Measurements from ENCODE around the gene FUT6. TPM values are rescaled to one million over a fixed set of nuclear protein-coding genes. Genes with fewer than 3 reads are reported as not detected.
"Not testable (repeated sequence)": the region's sequence is repeated elsewhere in the genome, so short reads cannot be mapped to it uniquely, and the experiment has no call there.

Gene FUT6
- total RNA-seq, 1 donor from 2014 or later: not detected

DNA sequence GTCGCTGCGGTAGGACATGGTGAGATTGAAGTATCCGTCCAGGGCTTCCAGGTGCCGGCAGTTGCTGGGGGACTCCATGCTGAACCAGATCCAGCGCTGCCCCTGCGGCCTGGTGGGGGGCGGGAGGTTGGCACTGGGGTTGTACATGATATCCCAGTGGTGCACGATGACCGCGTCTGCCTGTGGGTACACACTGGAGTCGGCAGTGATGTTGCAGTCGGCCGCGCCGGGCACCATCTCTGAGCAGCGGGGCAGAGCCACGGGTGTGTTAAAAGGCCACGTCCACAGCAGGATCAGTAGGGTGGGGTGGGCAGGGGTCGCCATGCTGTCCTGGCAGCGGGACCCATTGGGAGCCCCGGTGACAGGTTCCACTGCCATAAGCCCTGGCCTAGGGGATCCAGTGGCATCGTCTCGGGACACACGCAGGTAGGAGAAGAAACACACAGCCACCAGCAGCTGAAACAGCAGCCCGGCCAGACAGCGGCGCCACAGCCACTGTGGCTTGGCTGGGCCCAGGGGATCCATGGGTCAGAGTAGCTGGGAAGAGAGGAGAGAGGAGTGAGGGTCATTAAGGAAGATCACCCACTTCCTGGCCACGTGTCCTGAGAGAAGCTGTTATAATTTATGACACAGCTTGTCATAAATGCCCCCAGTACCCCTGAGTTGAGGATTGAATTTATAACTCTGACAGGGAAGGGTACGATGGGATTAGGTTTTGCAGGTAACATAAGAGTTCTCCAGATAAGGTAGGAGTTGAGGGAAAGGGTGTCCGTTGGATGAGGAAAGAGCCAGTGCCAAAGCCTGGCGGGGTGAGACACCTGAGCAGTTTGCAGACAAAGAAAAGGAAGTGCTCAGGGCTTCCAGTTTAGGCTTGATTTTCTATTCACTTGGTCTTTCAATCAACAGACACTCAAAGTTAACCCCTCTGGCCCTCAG lies 28.0 kb upstream of the FUT6 start:
- Mint-ChIP-seq H3K4me1 (no peaks in the 10 kb centered on the region), H3K4me3 (no peak overlapping the region), H3K27me3 (no peaks in the 10 kb centered on the region), H3K27ac (no peak overlapping the region), H3K9me3 (no peaks in the 10 kb centered on the region), H3K36me3 (ENCODE audit: low read depth) (no peaks in the 10 kb centered on the region)
- DNase-seq: no peak
- intact Hi-C loops (cut with micrococcal nuclease): no loop called here

DNA sequence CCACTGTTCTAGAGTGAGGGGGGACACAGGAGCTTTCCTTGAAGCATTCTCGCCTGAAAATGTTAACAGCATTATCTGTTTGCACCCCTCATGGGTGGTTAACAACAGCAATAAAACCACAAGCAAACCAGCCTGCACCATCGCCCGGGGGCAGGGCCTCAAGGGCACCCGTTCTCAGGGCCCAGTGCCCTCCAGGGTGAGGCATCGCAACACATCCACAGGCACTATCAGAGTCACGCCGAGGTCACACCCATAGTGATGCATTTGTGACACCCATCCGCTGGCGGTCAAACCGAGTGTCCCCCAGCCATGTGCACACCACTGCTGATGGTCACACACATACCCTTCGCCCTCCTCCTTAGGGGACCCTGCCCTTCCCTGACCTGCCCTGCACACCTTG lies 26.3 kb upstream of the FUT6 start:
- Mint-ChIP-seq H3K36me3 (ENCODE audit: low read depth) (no peaks in the 10 kb centered on the region), H3K9me3 (no peaks in the 10 kb centered on the region), H3K27ac (no peak overlapping the region), H3K4me1 (no peaks in the 10 kb centered on the region), H3K27me3 (no peaks in the 10 kb centered on the region), H3K4me3 (no peak overlapping the region)
- intact Hi-C loops (cut with micrococcal nuclease): no loop called here
- no peak for DNase-seq

DNA sequence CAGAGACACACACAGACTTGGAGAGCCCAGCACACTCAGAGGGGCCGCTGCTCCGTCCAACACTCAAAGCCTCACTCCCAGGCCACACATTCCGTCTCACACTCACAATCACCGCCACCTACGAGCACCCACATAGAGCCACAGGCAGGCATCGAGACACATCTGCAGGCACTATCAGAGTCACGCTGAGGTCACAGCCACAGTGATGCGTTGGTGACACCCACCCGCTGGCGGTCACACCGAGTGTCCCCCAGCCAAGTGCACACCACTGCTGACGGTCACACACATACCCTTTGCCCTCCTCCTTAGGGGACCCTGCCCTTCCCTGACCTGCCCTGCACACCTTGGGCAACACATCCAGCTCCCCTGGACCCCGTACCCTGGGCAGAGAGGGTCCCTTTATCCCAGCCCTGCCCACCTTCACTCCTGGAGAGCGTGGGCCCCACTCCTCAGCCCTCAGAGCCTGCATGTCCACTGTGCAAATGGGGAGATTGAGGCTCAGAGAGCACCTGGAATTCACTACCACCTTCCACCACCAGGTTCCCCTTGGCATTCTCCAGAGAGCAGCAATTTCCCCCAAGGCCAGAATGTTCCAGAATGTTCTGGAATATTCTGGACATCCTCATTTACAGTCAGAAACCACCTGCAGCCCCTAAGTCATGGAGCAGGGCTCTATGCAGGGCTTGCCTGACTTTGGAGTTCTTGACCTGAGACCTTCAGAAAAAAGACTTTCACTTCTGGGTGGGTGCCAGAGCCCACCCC lies 25.4 kb upstream of the FUT6 start:
- Mint-ChIP-seq H3K9me3 (no peaks in the 10 kb centered on the region), H3K36me3 (ENCODE audit: low read depth) (no peaks in the 10 kb centered on the region), H3K27ac (peak overlapping the region; percentile 24), H3K27me3 (no peaks in the 10 kb centered on the region), H3K4me3 (no peak overlapping the region), H3K4me1 (no peaks in the 10 kb centered on the region)
- no peak for DNase-seq
- intact Hi-C loops (cut with micrococcal nuclease): no loop called here

DNA sequence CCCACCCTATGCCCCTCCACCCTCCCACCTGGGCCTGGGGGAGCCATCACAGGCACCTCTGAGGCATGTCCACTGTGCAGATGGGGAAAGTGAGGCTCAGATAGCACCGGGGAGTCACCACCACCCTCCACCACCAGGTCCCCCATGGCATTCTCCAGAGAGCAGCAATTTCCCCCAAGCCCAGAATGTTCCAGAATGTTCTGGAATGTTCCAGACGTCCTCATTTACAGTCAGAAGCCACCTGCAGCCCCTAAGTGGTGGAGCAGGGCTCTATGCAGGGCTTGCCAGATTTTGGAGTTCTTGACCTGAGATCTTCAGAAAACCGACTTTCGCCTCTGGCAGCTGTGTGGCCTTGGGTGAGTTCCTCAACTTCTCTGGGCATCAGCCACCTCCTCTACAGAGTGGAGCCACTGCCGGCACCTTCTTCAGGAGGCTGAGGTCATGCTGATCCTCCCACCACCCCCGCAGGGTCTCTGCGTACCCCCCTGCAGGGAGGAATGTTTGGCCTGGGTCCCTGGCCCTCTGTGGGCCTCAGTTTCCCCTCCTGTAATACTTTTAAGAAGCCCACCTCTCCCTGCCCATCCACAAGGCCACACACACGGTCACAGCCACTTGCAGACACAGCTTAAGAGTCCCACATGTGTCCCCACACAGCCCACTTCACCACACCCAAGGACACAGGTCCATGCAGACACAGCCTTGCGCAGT lies 24.7 kb upstream of the FUT6 start:
- Mint-ChIP-seq H3K9me3 (no peaks in the 10 kb centered on the region), H3K27me3 (no peaks in the 10 kb centered on the region), H3K27ac (no peak overlapping the region), H3K4me1 (no peaks in the 10 kb centered on the region), H3K4me3 (no peak overlapping the region), H3K36me3 (ENCODE audit: low read depth) (no peaks in the 10 kb centered on the region)
- no peak for DNase-seq
- intact Hi-C loops (cut with micrococcal nuclease): no loop called here

DNA sequence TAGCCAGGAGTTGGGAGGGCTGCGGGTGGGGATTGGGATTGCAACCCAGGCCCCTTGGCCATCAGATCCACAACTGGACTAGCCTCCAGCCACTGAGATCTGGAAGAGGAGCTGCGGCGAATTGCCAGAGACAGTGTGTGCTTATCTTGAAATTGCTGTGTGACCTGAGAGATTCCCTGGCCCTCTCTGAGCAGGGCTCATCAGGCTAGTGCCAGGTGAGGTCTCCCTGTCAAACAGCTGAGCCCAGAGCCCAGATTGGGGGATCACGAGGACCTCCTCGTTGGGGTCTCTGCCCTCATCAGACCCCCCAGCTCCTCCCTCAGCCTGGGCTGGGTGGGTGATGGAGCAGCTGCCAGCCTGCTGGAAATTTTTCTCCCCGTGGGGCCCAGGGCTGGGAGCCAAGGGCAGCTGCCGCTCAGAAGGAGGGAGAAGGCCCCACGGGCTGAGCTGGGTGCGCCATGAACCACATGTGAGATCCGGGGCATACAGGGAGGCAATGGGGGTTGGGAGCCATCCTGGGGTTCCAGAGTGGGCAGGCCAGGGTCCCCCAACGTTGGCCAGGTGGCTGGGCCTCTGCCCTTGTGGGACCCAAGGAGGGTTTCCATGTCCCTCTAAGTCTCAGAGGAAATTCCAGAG lies 23.6 kb upstream of the FUT6 start:
- Mint-ChIP-seq H3K4me3 (no peak overlapping the region), H3K9me3 (no peaks in the 10 kb centered on the region), H3K36me3 (ENCODE audit: low read depth) (no peaks in the 10 kb centered on the region), H3K27me3 (no peaks in the 10 kb centered on the region), H3K27ac (no peak overlapping the region), H3K4me1 (no peaks in the 10 kb centered on the region)
- DNase-seq: no peak
- intact Hi-C loops (cut with micrococcal nuclease): no loop called here

DNA sequence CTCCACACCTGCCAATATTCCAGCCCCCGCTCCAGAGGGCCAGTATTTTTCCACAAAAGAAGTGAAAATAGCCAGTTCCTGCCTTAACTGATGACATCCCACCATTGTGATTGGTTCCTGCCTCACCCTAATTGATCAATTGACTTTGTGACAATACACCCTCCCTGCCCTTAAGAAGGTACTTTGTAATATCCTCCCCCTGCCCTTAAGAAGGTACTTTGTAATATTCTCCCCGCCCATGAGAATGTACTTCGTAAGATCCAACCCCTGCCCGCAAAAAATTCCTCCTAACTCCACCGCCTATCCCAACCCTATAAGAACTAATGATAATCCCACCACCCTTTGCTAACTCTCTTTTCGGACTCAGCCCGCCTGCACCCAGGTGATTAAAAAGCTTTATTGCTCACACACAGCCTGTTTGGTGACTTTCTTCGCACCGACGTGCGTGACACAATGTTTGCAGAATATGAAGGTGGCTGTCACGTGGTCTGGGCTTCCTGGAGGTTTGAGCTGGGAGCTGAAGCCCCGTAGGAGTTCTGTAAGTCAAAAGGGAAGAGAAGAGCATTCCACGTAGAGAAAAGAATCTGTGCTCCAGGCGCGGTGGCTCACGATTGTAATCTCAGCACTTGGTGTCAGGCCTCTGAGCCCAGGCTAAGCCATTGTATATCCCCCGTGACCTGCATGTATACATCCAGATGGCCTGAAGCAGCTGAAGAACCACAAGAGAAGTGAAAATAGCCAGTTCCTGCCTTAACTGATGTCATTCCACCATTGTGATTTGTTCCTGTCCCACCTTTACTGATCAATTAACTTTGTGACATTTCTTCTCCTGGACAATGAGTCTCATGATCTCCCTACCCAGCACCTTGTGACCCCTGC lies 17.9 kb upstream of the FUT6 start:
- intact Hi-C loops (cut with micrococcal nuclease): no loop called here
- no peak overlapping the region for H3K4me3 Mint-ChIP-seq

DNA sequence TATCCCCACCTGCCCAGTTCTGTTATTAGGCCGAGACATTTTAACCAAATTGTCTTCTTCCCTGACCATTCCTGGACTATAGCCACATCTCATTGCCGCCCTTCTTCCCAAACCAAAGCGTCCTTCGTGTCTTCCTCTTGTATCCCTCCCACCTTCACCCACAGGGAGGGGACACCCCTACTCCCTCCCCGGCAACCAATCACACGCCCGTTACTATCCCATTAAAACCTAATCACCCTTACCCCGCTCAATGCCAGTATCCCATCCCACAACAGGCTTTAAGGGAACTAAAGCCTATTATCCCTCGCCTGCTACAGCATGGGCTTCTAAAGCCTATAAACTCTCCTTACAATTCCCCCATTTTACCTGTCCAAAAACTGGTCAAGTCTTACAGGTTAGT lies 15.6 kb upstream of the FUT6 start:
- H3K27ac Mint-ChIP-seq; DNase-seq; H3K4me1 Mint-ChIP-seq; H3K9me3 Mint-ChIP-seq; intact Hi-C loops (cut with micrococcal nuclease); H3K4me3 Mint-ChIP-seq; H3K27me3 Mint-ChIP-seq; H3K36me3 Mint-ChIP-seq (ENCODE audit: low read depth): not testable (repeated sequence)

More for the DNA sequence above, 17.9 kb upstream of the FUT6 start:
- Mint-ChIP-seq H3K9me3 (no peaks in the 10 kb centered on the region), H3K27ac (no peak overlapping the region), H3K36me3 (ENCODE audit: low read depth) (no peaks in the 10 kb centered on the region), H3K27me3 (no peaks in the 10 kb centered on the region), H3K4me1 (no peaks in the 10 kb centered on the region)
- DNase-seq: no peak

DNA sequence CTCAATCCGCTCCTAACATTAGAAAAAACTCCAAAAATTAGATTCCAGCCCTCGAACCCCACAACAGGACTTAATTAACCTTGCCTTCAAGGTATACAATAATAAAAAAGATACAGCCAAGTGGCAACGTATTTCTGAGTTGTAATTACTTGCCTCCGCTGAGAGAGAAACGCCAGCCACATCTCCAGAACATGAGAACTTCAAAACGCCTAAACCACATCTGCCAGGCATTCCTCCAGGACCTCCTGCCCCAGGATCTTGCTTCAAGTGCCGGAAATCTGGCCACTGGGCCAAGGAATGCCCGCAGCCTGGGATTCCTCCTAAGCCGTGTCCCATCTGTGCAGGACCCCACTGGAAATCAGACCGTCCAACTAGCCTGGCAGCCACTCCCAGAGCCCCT lies 14.6 kb upstream of the FUT6 start:
- intact Hi-C loops (cut with micrococcal nuclease); DNase-seq; H3K4me1 Mint-ChIP-seq; H3K4me3 Mint-ChIP-seq; H3K36me3 Mint-ChIP-seq (ENCODE audit: low read depth); H3K9me3 Mint-ChIP-seq; H3K27me3 Mint-ChIP-seq; H3K27ac Mint-ChIP-seq: not testable (repeated sequence)

DNA sequence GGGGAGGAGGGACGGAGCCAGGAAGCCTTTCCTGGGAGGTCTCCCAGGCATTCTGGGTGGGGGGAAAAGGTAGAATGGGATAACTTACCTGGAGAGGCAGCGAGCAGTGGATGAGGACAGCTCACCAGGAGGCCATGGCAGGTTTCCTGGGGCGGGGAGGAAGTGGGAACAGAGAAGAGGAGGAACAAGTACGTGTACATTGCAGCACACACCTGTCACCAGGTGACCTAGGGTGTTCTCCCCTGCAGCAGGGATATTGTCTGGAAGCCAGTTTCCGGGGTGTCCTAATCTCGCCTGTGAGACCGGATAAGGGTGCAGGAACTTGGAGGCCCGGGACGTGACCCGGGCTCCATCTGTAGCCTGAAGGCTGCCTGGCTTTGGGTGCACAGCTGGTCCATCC lies 11.8 kb upstream of the FUT6 start, which contains the start of gene FUT3:
Gene FUT3 (minus strand): TSS at position 148 of the 400 bp plus-strand sequence.
- H3K27ac Mint-ChIP-seq: no peak within 1 kb of the TSS
- no peaks in the 10 kb centered on the region for H3K4me1 Mint-ChIP-seq
- no peak within 1 kb of the TSS for H3K4me3 Mint-ChIP-seq
- no peaks in the 10 kb centered on the region for H3K9me3 Mint-ChIP-seq
- DNase-seq: no peak
- H3K27me3 Mint-ChIP-seq: peaks cover 1% of the 10 kb centered on the region
- intact Hi-C loops (cut with micrococcal nuclease): no loop called here
- H3K36me3 Mint-ChIP-seq (ENCODE audit: low read depth): no peaks in the 10 kb centered on the region

DNA sequence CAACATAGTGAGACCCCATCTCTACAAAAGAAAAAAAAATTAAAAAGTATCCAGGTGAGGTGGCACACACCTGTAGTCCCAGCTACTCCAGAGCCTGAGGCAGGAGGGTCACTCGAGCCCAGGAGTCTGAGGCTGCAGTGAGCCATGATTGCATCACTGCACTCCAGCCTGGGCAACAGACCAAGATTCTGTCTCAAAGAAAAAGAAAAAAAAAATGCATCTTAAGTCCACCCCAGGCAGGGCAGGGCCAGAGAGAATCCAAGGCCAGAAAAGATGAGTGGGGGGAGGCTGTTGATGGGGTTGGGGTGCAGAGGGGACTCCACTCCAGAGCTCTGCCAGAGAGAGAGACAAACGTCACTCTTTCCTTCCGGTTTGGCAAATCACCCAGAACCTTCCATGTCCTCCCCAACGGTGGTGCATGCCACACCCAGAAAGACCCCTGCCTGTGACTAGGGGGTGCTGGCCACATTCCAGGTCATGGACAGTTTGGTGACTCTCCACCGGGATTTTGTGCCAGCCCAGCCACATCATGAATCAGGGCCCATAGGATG lies 11.3 kb upstream of the FUT6 start:
- Mint-ChIP-seq H3K9me3 (no peaks in the 10 kb centered on the region), H3K4me1 (no peaks in the 10 kb centered on the region), H3K27me3 (peaks cover 1% of the 10 kb centered on the region), H3K27ac (no peak overlapping the region), H3K4me3 (no peak overlapping the region), H3K36me3 (ENCODE audit: low read depth) (no peaks in the 10 kb centered on the region)
- intact Hi-C loops (cut with micrococcal nuclease): no loop called here
- DNase-seq: no peak

DNA sequence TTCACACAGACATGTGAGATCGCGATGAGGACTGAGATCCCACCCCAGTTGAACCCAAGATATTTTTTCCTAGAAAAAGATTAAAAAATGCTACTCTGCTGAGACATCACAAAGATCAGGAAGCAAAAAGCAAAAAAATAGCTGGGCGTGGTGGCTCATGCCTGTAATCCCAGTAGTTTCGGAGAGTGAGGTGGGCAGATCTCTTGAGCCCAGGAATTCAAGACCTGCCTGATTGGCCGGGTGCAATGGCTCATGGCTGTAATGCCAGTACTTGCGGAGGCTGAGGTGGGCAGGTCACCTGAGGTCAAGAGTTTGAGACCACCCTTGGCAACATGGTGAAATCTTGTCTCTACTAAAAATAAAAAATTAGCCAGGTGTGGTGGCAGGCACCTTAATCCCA lies 10.7 kb upstream of the FUT6 start:
- H3K4me1 Mint-ChIP-seq: no peaks in the 10 kb centered on the region
- H3K27ac Mint-ChIP-seq: no peak overlapping the region
- H3K9me3 Mint-ChIP-seq: no peaks in the 10 kb centered on the region
- peaks cover 1% of the 10 kb centered on the region for H3K27me3 Mint-ChIP-seq
- intact Hi-C loops (cut with micrococcal nuclease): no loop called here
- H3K4me3 Mint-ChIP-seq: no peak overlapping the region
- DNase-seq: no peak
- no peaks in the 10 kb centered on the region for H3K36me3 Mint-ChIP-seq (ENCODE audit: low read depth)

DNA sequence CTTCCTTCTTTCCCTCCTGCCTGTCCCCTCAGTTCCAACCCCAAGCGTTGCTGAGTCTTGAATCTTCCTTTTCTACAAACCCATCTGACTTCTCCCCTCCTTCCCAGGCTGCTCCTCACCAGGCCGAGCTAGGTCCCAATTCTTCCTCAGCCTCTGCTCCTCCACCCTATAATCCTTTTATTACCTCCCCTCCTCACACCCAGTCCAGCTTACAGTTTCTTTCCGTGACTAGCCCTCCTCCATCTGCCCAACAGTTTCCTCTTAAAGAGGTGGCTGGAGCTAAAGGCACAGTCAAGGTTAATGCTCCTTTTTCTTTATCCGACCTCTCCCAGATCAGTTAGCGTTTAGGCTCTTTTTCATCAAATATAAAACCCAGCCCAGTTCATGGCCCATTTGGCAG lies 9.1 kb upstream of the FUT6 start:
- H3K9me3 Mint-ChIP-seq; intact Hi-C loops (cut with micrococcal nuclease); DNase-seq; H3K27ac Mint-ChIP-seq; H3K36me3 Mint-ChIP-seq (ENCODE audit: low read depth); H3K4me3 Mint-ChIP-seq; H3K4me1 Mint-ChIP-seq; H3K27me3 Mint-ChIP-seq: not testable (repeated sequence)

DNA sequence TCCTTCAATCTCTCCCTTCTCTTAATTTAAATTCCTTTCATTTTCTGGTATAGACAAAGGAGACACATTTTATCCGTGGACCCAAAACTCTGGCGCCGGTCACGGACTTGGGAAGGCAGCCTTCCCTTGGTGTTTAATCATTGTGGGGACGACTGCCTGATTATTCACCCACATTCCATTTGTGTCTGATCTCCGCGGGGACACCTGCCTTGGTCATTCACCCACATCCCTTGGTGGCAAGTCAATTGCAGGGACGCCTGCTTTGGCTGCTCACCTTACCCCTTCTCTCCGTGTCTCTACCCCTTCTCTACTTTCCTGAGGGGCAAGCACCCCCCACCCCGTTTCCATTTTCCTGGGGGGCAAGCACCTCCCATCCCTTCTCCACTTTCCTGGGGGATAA lies 8.3 kb upstream of the FUT6 start:
- H3K27ac Mint-ChIP-seq; H3K9me3 Mint-ChIP-seq; H3K27me3 Mint-ChIP-seq; H3K4me3 Mint-ChIP-seq; H3K4me1 Mint-ChIP-seq; intact Hi-C loops (cut with micrococcal nuclease); DNase-seq; H3K36me3 Mint-ChIP-seq (ENCODE audit: low read depth): not testable (repeated sequence)
